HG02759 (cell line): Measurements from ENCODE around the gene MLANA.

ENCODE experiments used
- ATAC-seq: cut with Tn5 transposase; IDR thresholded peaks from one replicate; pipeline ENCODE4 v1.9.1; 2021; ENCODE audit warnings: mild to moderate bottlenecking, moderate library complexity; ENCODE audit not compliant: unreplicated experiment

Gene MLANA

GRCh38 chr9:5953743-5954707 lies 63.3 kb downstream of the MLANA start:
- ATAC-seq = no peak

DNA sequence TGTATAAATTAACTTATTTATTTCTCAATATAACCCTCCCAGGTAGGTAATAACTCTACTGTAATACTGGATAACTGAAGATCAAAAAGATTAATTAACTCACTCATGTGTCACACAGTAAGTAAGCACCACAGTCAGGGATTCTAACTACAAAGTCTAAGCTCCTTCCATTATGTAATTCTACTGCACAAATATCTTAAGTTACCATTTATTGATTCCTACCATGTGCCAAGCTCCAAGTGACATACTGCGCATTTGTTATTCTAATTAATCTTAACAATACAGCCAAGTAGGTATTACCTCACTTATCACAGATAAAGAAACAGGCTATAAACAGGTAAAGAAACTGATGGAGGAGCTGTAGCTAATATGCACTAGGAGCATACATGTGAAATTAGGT lies 66.5 kb downstream of the MLANA start:
- ATAC-seq = no peak

DNA sequence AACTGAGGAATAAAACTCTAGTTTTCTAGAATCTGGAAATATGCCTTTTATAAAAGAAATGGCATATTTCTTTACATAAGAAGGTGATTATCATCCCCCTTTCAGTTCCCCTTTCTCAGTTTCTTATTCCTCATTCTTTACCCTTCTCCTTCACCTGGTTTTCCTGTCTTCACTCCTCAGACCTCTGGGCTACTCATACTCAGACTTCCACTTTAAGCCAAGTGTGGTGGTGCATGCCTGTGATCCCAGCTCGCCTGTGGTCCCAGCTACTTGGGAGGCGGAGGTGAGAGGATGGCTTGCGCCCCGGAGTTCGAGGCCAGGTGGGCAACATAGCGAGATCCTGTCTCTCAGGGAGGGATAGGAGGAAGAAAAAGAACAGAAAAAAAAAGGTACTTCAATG lies 67.6 kb downstream of the MLANA start:
- peak; percentile 63 for ATAC-seq
